CD4-positive, alpha-beta T cell treated with Interleukin-17A for 4 hours (primary cell): Measurements from ENCODE around the gene SDK1.

Source experiments
- DNase-seq: peaks from one replicate; pipeline ENCODE4 v3.0.0-alpha.2; 2020; ENCODE audit warnings: mixed read lengths

Gene SDK1

GRCh38 chr7:3285652-3286051 is 15.4 kb upstream of the SDK1 start:
- DNase-seq, result no peak

- DNase-seq, result no peak
These were observed 11.1 kb upstream of the SDK1 start for GRCh38 chr7:3289996-3290395.

GRCh38 chr7:3292694-3293093 is 8.4 kb upstream of the SDK1 start:
- no peak for DNase-seq

GRCh38 chr7:3294432-3295100 is 6.5 kb upstream of the SDK1 start:
- no peak for DNase-seq

GRCh38 chr7:3297105-3297819 is 3.8 kb upstream of the SDK1 start:
- no peak for DNase-seq

GRCh38 chr7:3300221-3300650 is 816 bp upstream of the SDK1 start:
- no peak for DNase-seq

- no peak for DNase-seq
These were observed 338 bp downstream of the SDK1 start for GRCh38 chr7:3301449-3301731.

GRCh38 chr7:3301831-3302618 is 973 bp downstream of the SDK1 start:
- DNase-seq, result peak; percentile 13

- DNase-seq, result no peak
These were observed 1.7 kb downstream of the SDK1 start for GRCh38 chr7:3302681-3303320.

GRCh38 chr7:3304131-3304530 is 3.1 kb downstream of the SDK1 start:
- DNase-seq, result no peak

- no peak for DNase-seq
These were observed 6.4 kb downstream of the SDK1 start for GRCh38 chr7:3307435-3307834.

- no peak for DNase-seq
These were observed 8.1 kb downstream of the SDK1 start for GRCh38 chr7:3309140-3309539.

- no peak for DNase-seq
These were observed 8.9 kb downstream of the SDK1 start for GRCh38 chr7:3309956-3310355.

GRCh38 chr7:3310884-3311283 is 9.8 kb downstream of the SDK1 start:
- no peak for DNase-seq

GRCh38 chr7:3312583-3312982 is 11.5 kb downstream of the SDK1 start:
- DNase-seq, result no peak

- no peak for DNase-seq
These were observed 17.8 kb downstream of the SDK1 start for GRCh38 chr7:3318874-3319273.

GRCh38 chr7:3321206-3321605 is 20.2 kb downstream of the SDK1 start:
- DNase-seq, result no peak

GRCh38 chr7:3321745-3322144 is 20.7 kb downstream of the SDK1 start:
- no peak for DNase-seq

GRCh38 chr7:3326246-3326645 is 25.2 kb downstream of the SDK1 start:
- no peak for DNase-seq

- DNase-seq, result no peak
These were observed 26.0 kb downstream of the SDK1 start for GRCh38 chr7:3327099-3327498.

- no peak for DNase-seq
These were observed 26.6 kb downstream of the SDK1 start for GRCh38 chr7:3327655-3328054.

- DNase-seq, result no peak
These were observed 31.3 kb downstream of the SDK1 start for GRCh38 chr7:3332308-3332707.

- no peak for DNase-seq
These were observed 32.8 kb downstream of the SDK1 start for GRCh38 chr7:3333861-3334260.
